ENCODE data around the gene KIAA0232. TPM values are rescaled to one million over a fixed set of nuclear protein-coding genes. Genes with fewer than 3 reads are reported as not detected.

Gene KIAA0232
- total RNA-seq, 5 donors from 2014 or later (not counting 1 experiment from before 2014, with no cell fraction given) = 16.5 to 20.9 (median 19.3) TPM

DNA sequence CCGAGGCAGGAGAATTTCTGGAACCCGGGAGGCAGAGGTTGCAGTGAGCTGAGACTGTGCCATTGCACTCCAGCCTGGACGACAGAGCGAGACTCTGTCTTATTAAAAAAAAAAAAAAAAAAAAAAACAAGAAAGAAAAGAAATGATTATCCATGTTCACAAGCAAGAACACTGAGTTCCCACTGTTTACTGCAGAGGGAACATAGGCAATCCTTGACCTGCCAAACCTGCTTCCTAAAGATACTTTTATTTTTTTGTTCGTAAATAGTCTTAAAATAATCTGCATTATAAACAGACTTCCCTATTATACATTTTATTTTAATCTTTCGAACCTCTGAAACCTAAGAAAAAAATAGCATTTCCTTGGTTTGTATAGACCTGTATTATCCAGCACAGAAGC, 76.5 kb downstream of the KIAA0232 start:
- ATAC-seq (replicated peaks in 1 of 4) (no peak), DNase-seq (no peak)
- CTCF ChIA-PET = interaction anchor here in 1 of 2 donors (0.6 kb wide), 2 partner anchors 94 to 807 kb away, joined by 3 to 7 read pairs; no protein-coding TSS in a partner anchor
- POLR2A ChIA-PET = no interaction called here
- Histone ChIP-seq H3K4me1 (ENCODE audit: control insufficient read depth in 1 of 2, extremely low read depth in 1 of 2, insufficient read depth in 2 of 2, low read length in 2 of 2) (peaks cover 0 to 3% of the 10 kb centered on the region in 2 experiments), H3K27me3 (replicated peaks in 1 of 2; ENCODE audit: control insufficient read depth in 2 of 2, extremely low read depth in 1 of 2, insufficient read depth in 2 of 2, low read length in 1 of 2) (no peaks in the 10 kb centered on the region), H3K4me3 (ENCODE audit: control insufficient read depth in 1 of 2, extremely low read depth in 1 of 2, low read length in 1 of 2) (no peak overlapping the region), H3K9me3 (no peaks in the 10 kb centered on the region), H3K36me3 (ENCODE audit: control insufficient read depth in 2 of 2, extremely low read depth in 1 of 2, insufficient read depth in 1 of 2, low read length in 1 of 2) (peaks cover 4 to 43% of the 10 kb centered on the region in 2 donors), H3K27ac (ENCODE audit: low read length) (no peak overlapping the region)
- Mint-ChIP-seq H3K27me3 (no peaks in the 10 kb centered on the region), H3K9me3 (no peaks in the 10 kb centered on the region), H3K27ac (no peak overlapping the region), H3K4me3 (no peak overlapping the region), H3K36me3 (peaks cover 43% of the 10 kb centered on the region), H3K4me1 (peaks cover 6 to 25% (median 21%) of the 10 kb centered on the region in 3 donors)
- WGBS (ENCODE audit: insufficient coverage) = no CpG with 5 or more reads among the region's 6 CpGs

DNA sequence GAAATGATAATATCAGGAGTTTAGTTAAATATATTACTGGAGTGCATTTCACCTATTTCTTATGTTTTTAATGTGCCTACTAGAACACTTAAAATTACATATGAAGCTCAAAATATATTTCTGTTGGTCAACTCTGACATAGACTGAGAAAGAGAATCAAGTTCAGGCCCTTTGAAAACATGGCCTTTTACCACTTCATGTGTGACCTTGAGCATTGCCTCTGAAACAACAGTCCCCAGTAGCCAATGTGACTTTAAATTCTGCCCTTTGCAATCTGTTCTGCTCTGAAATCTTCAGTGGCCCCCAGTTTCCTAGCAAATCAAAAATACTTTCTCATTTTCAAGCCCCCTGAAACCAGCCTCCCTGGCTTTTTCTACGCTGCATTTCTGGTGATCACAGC, 77.0 kb downstream of the KIAA0232 start:
- Histone ChIP-seq H3K4me1 (ENCODE audit: control insufficient read depth in 1 of 2, extremely low read depth in 1 of 2, insufficient read depth in 2 of 2, low read length in 2 of 2) (peaks cover 0 to 3% of the 10 kb centered on the region in 2 experiments), H3K36me3 (ENCODE audit: control insufficient read depth in 2 of 2, extremely low read depth in 1 of 2, insufficient read depth in 1 of 2, low read length in 1 of 2) (peaks cover 4 to 44% of the 10 kb centered on the region in 2 donors), H3K4me3 (ENCODE audit: control insufficient read depth in 1 of 2, extremely low read depth in 1 of 2, low read length in 1 of 2) (no peak overlapping the region), H3K27ac (ENCODE audit: low read length) (no peak overlapping the region), H3K9me3 (no peaks in the 10 kb centered on the region), H3K27me3 (replicated peaks in 1 of 2; ENCODE audit: control insufficient read depth in 2 of 2, extremely low read depth in 1 of 2, insufficient read depth in 2 of 2, low read length in 1 of 2) (no peaks in the 10 kb centered on the region)
- H3K36me3 Mint-ChIP-seq = peaks cover 45% of the 10 kb centered on the region
- H3K4me3 Mint-ChIP-seq = no peak overlapping the region
- no peaks in the 10 kb centered on the region for H3K27me3 Mint-ChIP-seq
- WGBS (ENCODE audit: insufficient coverage) = no CpG with 5 or more reads among the region's 1 CpG
- peaks cover 9 to 21% (median 17%) of the 10 kb centered on the region in 3 donors for H3K4me1 Mint-ChIP-seq
- no peaks in the 10 kb centered on the region for H3K9me3 Mint-ChIP-seq
- ATAC-seq (replicated peaks in 1 of 4) (no peak), DNase-seq (no peak)
- ChIA-PET CTCF (interaction anchor here in 1 of 2 donors (0.6 to 1.2 kb wide), 2 partner anchors 14 to 142 kb away, joined by 4 read pairs; no protein-coding TSS in a partner anchor), POLR2A (no interaction called here)
- peak overlapping the region in 1 of 2 donors; percentile 48 for H3K27ac Mint-ChIP-seq

DNA sequence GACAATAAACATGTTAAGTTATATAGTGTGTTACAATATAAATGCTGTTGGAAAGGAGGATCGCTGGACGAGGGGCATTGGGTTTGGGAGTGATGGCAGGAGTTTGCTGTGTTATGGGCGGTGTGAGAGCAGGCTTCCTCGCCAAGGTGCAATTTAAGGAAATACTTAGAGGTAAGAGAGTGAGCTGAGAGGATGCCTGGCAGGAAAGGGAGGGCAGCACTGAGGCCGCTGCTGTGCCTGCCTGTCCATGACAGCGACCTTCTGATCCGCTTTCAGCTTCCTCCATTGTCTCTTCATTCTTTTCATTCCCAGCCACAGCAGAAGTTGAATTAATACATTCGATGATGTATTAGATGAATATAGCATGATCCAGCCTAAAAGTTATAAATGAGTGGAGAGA, 85.9 kb downstream of the KIAA0232 start:
- H3K27ac ChIP-seq (ENCODE audit: low read length) = no peak overlapping the region
- H3K4me3 ChIP-seq (ENCODE audit: control insufficient read depth in 1 of 2, extremely low read depth in 1 of 2, low read length in 1 of 2) = no peak overlapping the region
- peaks cover 36% of the 10 kb centered on the region for H3K36me3 Mint-ChIP-seq
- ATAC-seq (replicated peaks in 1 of 4) (no peak), DNase-seq (no peak)
- peaks cover 5 to 9% (median 6%) of the 10 kb centered on the region in 3 donors for H3K4me1 Mint-ChIP-seq
- no peak overlapping the region for H3K4me3 Mint-ChIP-seq
- CTCF ChIA-PET = interaction anchor here in 1 of 2 donors (0.6 kb wide), 1 partner anchor 66 kb away, joined by 5 read pairs; no protein-coding TSS in a partner anchor
- H3K9me3 ChIP-seq = no peaks in the 10 kb centered on the region
- H3K4me1 ChIP-seq (ENCODE audit: control insufficient read depth in 1 of 2, extremely low read depth in 1 of 2, insufficient read depth in 2 of 2, low read length in 2 of 2) = no peaks in the 10 kb centered on the region
- no peaks in the 10 kb centered on the region for H3K9me3 Mint-ChIP-seq
- no peaks in the 10 kb centered on the region for H3K27me3 ChIP-seq (replicated peaks in 1 of 2; ENCODE audit: control insufficient read depth in 2 of 2, extremely low read depth in 1 of 2, insufficient read depth in 2 of 2, low read length in 1 of 2)
- no peak overlapping the region for H3K27ac Mint-ChIP-seq
- peaks cover 0 to 40% of the 10 kb centered on the region in 2 donors for H3K36me3 ChIP-seq (ENCODE audit: control insufficient read depth in 2 of 2, extremely low read depth in 1 of 2, insufficient read depth in 1 of 2, low read length in 1 of 2)
- no peaks in the 10 kb centered on the region for H3K27me3 Mint-ChIP-seq
- 88% methylated on average over 3 of the region's 8 CpGs for WGBS (ENCODE audit: insufficient coverage)
- POLR2A ChIA-PET = no interaction called here

DNA sequence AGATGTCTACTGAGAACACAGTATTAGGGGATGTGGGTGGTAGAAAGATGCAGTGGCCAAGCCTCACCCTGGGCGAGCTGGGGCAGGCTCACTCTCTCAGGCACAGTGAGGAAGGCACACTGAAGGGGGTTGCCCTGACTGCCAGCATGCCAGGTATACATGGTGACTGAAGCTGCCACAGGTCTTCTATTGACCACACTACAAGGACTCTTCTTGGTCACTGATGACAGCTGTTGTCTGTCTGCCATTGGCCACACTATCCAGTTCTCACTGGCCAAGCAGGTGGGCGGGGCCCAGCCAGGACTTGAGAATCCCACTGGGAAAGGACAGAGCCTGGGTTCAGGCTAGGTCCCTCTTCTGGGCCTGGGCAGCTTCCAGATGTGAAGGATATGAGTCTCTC, 87.4 kb downstream of the KIAA0232 start:
- Histone ChIP-seq H3K27me3 (replicated peaks in 1 of 2; ENCODE audit: control insufficient read depth in 2 of 2, extremely low read depth in 1 of 2, insufficient read depth in 2 of 2, low read length in 1 of 2) (no peaks in the 10 kb centered on the region), H3K27ac (ENCODE audit: low read length) (no peak overlapping the region), H3K4me1 (ENCODE audit: control insufficient read depth in 1 of 2, extremely low read depth in 1 of 2, insufficient read depth in 2 of 2, low read length in 2 of 2) (peaks cover 0 to 3% of the 10 kb centered on the region in 2 experiments), H3K4me3 (ENCODE audit: control insufficient read depth in 1 of 2, extremely low read depth in 1 of 2, low read length in 1 of 2) (no peak overlapping the region), H3K9me3 (no peaks in the 10 kb centered on the region), H3K36me3 (ENCODE audit: control insufficient read depth in 2 of 2, extremely low read depth in 1 of 2, insufficient read depth in 1 of 2, low read length in 1 of 2) (peaks cover 0 to 50% of the 10 kb centered on the region in 2 donors)
- 100% methylated on average over 1 of the region's 2 CpGs for WGBS (ENCODE audit: insufficient coverage)
- no peaks in the 10 kb centered on the region for H3K9me3 Mint-ChIP-seq
- DNase-seq = no peak
- ChIA-PET POLR2A (interaction anchor here in 1 of 2 donors (0.7 kb wide), 1 partner anchor 207 kb away, joined by 5 read pairs; no protein-coding TSS in a partner anchor), CTCF (interaction anchor here in 1 of 2 donors (0.7 kb wide), 1 partner anchor 29 kb away, joined by 5 read pairs; no protein-coding TSS in a partner anchor)
- peaks cover 5 to 7% (median 5%) of the 10 kb centered on the region in 3 donors for H3K4me1 Mint-ChIP-seq
- no peak for ATAC-seq (replicated peaks in 1 of 4)
- H3K4me3 Mint-ChIP-seq = no peak overlapping the region
- H3K27me3 Mint-ChIP-seq = no peaks in the 10 kb centered on the region
- peaks cover 28% of the 10 kb centered on the region for H3K36me3 Mint-ChIP-seq
- no peak overlapping the region for H3K27ac Mint-ChIP-seq

DNA sequence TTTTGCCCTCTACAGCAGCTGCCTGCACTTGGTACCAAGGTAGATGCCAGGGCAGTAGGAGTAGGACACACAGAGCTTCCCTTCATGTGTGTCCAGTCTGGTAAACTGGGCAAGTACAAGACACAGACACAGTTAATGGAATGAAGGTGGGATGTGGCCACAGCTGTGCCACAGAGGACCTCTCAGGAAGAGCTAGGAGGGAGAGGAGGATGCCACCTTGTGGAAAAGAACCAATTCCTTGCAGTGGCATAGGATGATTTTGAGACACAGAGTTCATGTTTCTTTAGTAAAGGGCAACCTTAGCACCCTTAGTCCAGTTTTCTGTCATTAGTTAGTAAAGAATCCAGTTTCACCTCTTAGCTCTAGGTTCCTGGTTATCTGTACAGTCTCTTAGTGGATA, 90.8 kb downstream of the KIAA0232 start:
- Mint-ChIP-seq H3K36me3 (peaks cover 20% of the 10 kb centered on the region), H3K27me3 (no peaks in the 10 kb centered on the region), H3K9me3 (no peaks in the 10 kb centered on the region), H3K4me1 (peaks cover 5 to 7% (median 5%) of the 10 kb centered on the region in 3 donors), H3K27ac (no peak overlapping the region), H3K4me3 (no peak overlapping the region)
- DNase-seq = peak in 1 of 35 experiments; percentile 14
- POLR2A ChIA-PET = interaction anchor here (0.6 to 0.7 kb wide), 3 partner anchors 152 to 248 kb away, joined by 3 to 15 read pairs (median 9); no protein-coding TSS in a partner anchor
- no peak for ATAC-seq (replicated peaks in 1 of 4)
- Histone ChIP-seq H3K36me3 (ENCODE audit: control insufficient read depth in 2 of 2, extremely low read depth in 1 of 2, insufficient read depth in 1 of 2, low read length in 1 of 2) (peaks cover 9 to 71% of the 10 kb centered on the region in 2 donors), H3K27me3 (replicated peaks in 1 of 2; ENCODE audit: control insufficient read depth in 2 of 2, extremely low read depth in 1 of 2, insufficient read depth in 2 of 2, low read length in 1 of 2) (no peaks in the 10 kb centered on the region), H3K4me1 (ENCODE audit: control insufficient read depth in 1 of 2, extremely low read depth in 1 of 2, insufficient read depth in 2 of 2, low read length in 2 of 2) (peaks cover 0 to 3% of the 10 kb centered on the region in 2 experiments), H3K4me3 (ENCODE audit: control insufficient read depth in 1 of 2, extremely low read depth in 1 of 2, low read length in 1 of 2) (no peak overlapping the region), H3K27ac (ENCODE audit: low read length) (no peak overlapping the region), H3K9me3 (no peaks in the 10 kb centered on the region)
- CTCF ChIA-PET = interaction anchor here (0.6 to 3.9 kb wide), 35 partner anchors 10 to 622 kb away, joined by 3 to 77 read pairs (median 4); partner anchors contain the start of genes BLOC1S4 (in 1 of the 2) and MRFAP1L1 (in 1 of the 2)

DNA sequence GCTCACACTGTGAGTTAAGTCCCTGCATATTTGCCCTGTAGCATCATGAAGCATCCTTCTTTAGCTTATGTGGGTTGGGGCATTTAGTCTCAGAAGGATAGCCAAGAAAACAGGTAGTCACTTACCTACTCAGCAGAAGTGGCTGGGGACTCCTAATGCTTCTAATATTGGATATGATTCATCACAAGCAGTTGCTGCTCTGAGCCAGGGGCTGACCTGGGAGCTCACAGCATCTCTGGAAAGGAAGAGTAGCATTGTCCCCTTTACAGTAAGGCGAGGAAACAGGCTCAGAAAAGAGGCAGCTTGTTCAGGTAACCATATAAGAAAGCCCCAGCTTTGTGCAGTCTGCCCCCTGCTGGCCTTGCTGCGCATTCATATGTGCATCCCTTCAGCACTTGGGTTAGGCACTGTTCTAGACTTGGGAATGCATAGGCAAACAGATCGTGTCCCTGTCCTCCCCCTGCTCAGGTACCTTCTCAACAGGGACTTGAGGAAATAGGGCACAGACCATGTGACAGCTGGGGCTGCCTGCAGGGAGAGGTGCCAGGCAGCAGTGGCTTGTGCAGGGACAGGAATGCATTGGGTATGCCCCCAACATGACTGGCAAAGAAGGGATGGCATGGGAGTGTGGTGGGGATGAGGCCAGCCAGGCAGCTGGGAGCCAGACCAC, 91.4 kb downstream of the KIAA0232 start:
- ATAC-seq (replicated peaks in 1 of 4) (peak; percentile 79 to 94 (median 88)), DNase-seq (peak; percentile 55 to 86 (median 75))
- WGBS (ENCODE audit: insufficient coverage) = 41% methylated on average over 3 of the region's 3 CpGs
- Mint-ChIP-seq H3K27me3 (no peaks in the 10 kb centered on the region), H3K4me1 (peaks cover 5 to 7% (median 5%) of the 10 kb centered on the region in 3 donors), H3K4me3 (no peak overlapping the region), H3K36me3 (peaks cover 24% of the 10 kb centered on the region), H3K9me3 (no peaks in the 10 kb centered on the region), H3K27ac (peak overlapping the region in 1 of 2 donors; percentile 34)
- peaks cover 0 to 3% of the 10 kb centered on the region in 2 experiments for H3K4me1 ChIP-seq (ENCODE audit: control insufficient read depth in 1 of 2, extremely low read depth in 1 of 2, insufficient read depth in 2 of 2, low read length in 2 of 2)
- H3K36me3 ChIP-seq (ENCODE audit: control insufficient read depth in 2 of 2, extremely low read depth in 1 of 2, insufficient read depth in 1 of 2, low read length in 1 of 2) = peaks cover 12 to 77% of the 10 kb centered on the region in 2 donors
- no peaks in the 10 kb centered on the region for H3K27me3 ChIP-seq (replicated peaks in 1 of 2; ENCODE audit: control insufficient read depth in 2 of 2, extremely low read depth in 1 of 2, insufficient read depth in 2 of 2, low read length in 1 of 2)
- ChIA-PET POLR2A (interaction anchor here (0.5 to 0.7 kb wide), 4 partner anchors 152 to 1066 kb away, joined by 3 to 15 read pairs (median 3); partner anchors contain the start of gene AFAP1 (in 1 of the 2)), CTCF (interaction anchor here (0.6 to 3.9 kb wide), 32 partner anchors 10 to 623 kb away, joined by 3 to 77 read pairs (median 4); partner anchors contain the start of genes BLOC1S4 (in 1 of the 2) and MRFAP1L1 (in 1 of the 2))
- H3K9me3 ChIP-seq = no peaks in the 10 kb centered on the region
- no peak overlapping the region for H3K27ac ChIP-seq (ENCODE audit: low read length)
- H3K4me3 ChIP-seq (ENCODE audit: control insufficient read depth in 1 of 2, extremely low read depth in 1 of 2, low read length in 1 of 2) = no peak overlapping the region

Measured in T-cell (primary cell).